HG02759 (cell line): ENCODE results near the gene ANKRD2.
A peak's percentile ranks its signal among the peaks of the same experiment; 100 is the strongest.
"Not testable (repeated sequence)": the region's sequence is repeated elsewhere in the genome, so short reads cannot be mapped to it uniquely, and the experiment has no call there.

Experiments used
- ATAC-seq: cut with Tn5 transposase; IDR thresholded peaks from one replicate; pipeline ENCODE4 v1.9.1; 2021; ENCODE audit warnings: mild to moderate bottlenecking, moderate library complexity; ENCODE audit not compliant: unreplicated experiment

ANKRD2 gene

DNA sequence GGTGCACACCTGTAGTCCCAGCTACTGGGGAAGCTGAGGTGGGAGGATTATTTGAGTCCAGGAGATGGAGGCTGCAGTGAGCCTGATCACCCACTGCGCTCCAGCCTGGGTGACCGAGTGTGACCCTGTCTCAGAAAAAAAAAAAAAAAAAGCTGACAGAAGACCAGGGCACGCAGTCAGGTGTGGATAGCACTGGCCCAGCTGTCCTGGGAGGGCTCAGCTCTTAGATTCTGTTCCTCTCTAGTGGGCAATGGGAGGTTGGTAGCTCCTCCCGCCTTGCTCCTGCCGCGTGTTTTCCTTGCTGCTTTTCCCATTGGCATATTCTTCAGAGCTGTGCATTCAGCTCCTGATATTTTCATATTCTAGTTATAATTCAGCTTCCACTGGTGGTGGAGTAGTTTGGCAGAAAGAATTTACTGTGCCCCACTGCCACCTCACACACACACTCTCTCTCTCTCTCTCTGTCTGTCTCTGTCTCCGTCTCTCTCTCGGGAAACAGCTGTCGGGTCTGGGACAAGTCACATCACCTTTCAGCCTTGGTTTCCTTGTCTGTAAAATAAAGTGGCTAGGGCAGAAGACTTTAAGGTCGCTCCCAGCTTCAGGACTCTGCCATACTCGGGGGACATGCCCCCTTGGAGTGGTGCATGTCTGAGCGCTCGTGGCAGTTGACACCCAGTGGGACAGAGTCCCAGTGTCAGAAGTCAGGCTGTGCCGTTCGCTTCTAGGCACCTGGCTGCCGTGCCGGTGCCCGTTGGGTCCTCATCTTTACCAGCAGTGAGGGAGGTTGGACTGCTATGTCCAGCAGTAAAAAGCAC, 25.9 kb upstream of the ANKRD2 start:
- no peak for ATAC-seq

DNA sequence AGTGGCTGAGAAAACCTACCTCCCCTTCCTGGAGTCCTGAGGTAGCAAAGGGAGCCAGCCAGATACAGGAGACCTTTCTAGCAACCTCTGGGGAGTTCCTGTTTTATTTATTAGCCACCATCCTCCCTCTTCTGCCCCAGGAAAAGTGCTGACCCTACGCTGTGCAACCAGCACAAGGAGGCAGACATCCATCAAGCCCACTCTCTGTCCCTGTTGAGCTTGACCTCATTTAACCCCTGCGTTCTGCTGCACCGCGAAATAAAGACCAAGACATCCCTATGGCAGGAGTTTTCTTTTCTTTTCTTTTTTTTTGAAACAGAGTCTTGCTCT, 25.3 kb upstream of the ANKRD2 start:
- no peak for ATAC-seq

DNA sequence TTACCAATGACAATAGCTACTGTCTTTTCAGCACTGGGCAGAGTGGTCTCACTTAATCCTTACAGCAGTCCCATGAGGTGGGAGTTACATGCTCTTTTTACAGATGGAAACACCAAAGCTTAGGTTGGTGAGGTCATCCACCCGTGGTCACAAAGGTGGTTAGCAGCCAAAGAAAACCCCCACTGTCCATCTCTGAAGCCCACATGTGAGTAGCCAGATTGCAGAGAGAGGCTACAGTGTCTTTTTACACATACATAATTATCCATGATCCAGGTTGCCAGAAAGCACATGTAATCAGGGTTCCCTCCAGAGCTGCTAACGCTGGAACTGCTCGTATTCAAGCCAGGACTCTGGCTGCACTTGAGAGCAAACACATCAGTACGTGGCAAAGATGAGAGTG, 24.6 kb upstream of the ANKRD2 start:
- no peak for ATAC-seq

DNA sequence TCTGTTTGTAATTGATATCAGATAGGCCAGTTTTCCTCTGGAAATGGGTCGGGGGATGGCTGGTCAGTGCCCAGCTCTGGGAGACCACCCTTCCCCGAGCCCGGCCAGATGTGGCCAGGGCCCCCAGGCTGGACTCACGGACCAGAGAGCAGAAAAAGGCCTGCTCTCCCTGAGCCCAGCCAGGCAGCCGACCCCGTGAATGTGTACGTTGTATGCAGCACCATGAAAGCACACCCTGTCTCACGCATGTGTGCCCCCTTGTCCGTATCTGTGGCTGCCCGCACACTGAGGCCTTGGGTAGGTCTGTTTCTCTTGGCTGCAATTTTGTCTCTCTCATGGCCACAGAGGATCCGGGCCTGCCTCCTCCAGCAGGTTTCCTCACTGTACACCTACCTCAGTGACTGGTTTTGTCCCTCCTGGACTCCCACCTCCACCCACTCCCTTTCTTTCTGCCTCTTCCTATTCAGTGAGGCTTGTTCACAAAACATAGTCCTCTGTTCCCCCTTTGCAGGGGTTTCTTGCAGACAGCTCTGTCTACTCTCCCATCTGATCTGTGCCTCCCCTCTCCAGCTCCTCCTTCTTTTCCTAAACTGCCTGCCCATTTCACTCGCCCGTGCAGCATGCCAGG, 23.6 kb upstream of the ANKRD2 start:
- no peak for ATAC-seq

DNA sequence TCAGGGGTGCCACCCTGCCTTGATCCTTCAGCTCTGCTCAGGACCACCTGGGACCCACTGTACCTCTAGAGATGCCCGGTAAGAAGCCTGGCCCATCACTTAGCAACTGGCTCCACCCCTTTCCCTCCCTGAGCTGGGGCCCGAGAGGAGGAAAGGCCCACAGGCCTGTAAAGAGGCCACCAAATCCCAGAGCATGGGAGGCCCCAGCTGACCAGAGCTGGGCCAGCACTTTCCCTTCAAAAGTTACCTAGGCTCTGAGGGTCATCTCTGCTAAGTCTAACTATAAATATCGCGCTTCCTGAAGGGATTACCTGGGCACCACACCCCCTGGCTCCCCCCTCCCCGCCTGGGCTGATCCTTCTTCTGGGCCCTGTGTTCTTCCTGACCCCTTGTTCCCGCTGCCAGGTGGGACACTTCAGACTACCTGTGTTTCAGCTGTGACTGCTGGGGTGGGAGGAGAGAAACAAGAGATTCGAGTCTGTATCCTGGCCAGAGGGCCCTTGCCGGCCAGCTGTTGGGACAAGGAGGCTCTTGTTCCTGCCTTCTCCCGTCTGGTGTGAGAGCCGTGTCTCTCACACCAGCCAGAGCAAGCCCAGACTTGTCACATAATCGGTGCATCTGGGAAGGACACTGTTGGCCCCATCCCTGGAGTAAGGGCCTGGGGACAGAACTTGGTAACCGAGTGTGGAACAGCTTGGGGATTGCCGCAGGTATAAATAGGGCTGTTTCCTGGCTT, 22.8 kb upstream of the ANKRD2 start:
- no peak for ATAC-seq

DNA sequence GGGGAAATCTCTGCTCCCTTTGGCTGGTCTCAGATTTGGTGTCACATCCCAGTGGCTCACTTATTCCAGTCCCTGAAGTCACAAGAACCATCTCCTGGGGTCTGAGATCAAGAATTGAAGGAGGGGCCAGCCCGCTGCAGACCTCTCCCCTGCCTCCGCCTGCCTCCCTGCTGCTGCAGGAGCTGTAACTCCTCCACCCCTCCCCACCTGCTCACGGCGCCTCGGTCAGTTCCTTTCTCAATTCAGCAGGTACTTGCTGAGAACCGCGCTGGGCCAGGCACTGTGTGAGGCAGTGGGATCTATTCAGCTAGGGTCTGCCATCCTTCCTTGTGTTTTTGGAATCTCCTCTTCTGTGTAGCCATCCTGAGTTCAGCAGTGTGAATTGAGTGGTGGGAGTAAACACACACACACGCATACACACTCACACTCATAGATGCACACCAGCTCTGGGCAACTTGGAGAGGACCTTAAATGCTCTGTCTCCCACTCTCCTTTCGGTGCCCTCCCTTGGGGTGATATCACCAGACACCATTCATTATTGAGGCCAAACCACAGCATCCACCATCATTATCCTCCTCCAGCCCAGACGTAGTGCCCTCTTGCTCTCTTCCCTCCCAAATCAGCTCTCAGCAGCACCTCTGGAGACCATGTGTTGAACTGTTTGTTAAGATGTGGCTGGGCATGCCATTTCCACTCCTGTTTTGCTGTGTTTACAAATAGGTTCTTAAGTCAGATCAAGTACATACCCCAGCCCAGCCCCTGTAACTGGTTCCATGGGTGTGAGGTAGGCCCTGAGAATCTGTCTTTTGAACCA, 22.0 kb upstream of the ANKRD2 start:
- ATAC-seq = no peak

DNA sequence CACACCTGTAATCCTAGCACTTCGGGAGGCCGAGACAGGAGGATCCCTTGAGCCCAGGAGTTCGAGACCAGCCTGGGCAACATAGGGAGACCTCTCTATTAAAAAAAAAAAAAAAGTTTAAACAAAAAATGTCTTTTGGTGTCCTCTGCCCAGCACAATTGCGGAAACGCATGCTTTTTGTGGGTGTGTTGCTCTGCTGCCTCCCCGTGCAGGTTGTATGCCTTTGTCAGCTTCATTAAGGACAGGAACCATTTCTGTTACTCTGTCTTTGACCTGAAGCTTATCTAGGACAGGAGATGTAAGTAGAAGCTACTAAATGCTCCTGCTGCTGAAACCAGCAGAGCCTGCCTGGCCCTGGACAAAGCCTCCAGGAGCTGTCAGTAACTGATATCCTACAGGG, 21.3 kb upstream of the ANKRD2 start:
- ATAC-seq = no peak

DNA sequence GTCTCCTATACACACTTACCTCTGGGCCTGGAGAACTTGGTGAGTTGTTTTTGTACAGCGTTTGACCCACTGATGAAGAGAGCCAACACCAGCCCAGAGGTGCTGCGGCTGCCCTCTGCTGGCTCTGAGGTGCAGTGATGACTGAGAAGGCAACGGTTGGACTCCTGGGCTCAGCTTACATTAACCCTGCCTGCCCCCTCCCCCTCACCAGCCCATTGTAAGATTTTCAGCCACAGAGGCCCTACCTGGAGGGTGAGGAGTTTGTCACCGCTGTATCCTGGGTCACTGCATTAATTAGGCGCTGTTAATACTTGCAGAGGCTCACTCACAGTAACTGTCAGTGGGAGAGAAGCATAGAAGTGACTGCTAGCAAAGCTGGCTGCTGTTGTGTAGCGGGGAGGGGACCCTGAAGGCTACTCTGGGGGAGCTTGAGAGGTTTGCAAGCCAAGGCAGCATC, 19.0 kb upstream of the ANKRD2 start:
- peak; percentile 85 for ATAC-seq

DNA sequence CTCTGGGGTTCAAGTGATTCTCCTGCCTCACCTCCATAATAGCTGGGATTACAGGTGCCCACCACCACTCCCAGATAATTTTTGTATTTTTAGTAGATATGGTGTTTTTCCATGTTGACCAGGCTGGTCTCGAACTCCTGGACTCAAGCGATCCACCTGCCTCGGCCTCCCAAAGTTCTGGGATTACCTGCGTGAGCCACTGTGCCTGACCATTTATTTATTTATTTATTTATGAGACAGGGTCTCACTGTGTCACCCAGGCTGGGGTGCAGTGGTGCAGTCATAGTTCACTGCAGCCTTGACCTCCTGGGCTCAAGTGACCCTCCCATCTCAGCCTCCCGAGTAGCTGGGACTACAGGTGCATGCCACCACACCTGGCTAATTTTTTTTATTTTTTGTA, 18.2 kb upstream of the ANKRD2 start:
- ATAC-seq = not testable (repeated sequence)

DNA sequence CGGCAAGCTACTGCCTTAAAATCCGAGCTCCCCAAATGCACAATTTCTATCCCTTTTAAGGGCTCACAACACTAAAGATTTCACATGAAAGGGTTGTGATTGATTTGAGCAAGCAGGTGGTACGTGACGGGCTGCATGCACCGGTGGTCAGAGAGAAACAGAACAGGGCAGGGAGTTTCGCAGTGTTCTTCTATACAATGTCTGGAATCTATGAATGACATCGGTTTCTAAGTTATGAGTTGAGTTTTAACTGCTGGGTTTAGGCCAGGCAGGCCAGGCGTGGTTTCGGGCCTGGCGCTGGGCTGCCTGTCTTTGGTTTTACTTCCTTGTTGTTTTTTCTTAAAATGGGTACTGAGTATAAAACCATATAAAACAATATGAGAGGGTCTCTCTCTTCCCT, 17.0 kb upstream of the ANKRD2 start:
- ATAC-seq = not testable (repeated sequence)

DNA sequence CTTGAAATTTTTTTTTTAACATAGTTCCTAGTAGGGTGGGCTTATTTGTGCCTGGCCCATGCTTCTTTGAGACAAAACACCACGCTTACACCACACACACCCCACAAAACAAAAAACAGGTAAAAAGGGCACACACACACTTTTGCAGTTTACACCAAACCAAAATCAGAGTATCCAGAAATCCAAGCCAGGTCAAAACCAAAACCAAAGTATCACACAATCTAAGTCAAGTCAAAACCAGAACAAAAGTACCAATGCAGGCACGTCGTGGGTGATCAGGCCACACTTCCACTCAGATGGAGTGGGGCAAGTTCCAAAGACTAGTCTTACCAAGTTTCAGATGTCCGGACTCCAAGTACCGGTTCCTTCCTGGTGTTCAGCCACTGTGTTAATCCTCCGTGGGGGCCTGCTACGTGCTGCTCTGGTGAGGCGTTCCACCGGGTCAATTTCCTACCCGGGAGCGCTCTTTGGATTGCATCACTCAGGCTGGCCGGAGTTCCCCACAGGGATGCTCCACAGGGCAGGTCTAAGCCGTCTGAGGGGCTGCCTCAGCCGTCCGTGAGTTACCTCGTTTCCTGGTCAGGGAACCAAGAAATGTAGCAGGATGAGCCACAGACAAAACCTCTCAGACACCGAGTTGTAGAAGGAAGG, 11.7 kb upstream of the ANKRD2 start:
- ATAC-seq = not testable (repeated sequence)

DNA sequence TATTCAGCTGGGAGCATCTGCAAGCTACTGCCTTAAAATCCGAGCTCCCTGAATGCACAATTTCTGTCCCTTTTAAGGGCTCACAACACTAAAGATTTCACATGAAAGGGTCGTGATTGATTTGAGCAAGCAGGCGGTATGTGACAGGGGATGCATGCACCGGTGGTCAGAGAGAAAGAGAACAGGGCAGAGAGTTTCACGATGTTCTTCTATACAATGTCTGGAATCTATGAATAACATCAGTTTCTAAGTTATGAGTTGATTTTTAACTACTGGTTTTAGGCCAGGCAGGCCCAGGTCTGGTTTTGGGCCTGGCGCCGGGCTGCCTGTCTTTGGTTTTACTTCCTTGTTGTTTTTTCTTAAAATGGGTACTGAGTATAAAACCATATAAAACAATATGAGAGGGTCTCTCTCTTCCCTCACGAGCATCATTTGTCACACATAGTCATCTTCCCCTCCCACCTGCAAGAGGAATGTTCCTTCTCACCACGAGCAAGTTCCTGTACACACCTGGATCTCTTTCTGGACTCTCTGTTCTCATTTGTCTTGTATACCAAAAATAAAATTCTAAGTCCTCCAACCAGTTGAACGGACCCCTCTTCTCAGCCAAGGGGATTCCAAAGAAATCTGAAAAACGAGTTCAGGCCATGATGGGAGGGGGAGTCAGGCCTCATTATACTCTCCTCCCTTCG, 11.0 kb upstream of the ANKRD2 start:
- ATAC-seq = not testable (repeated sequence)

DNA sequence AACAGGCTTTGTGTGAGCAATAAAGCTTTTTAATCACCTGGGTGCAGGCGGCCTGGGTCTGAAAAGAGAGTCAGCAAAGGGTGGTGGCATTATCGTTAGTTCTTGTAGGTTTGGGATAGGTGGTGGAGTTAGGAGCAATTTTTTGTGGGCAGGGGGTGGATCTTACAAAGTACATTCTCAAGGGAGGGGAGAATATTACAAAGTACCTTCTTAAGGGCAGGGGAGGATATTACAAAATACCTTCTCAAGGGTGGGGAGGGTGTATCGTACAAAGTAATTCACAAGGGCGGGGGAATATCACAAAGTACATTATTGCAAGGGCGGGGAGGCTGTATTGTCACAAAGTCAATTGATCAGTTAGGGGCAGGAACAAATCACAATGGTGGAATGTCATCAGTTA, 10.2 kb upstream of the ANKRD2 start:
- not testable (repeated sequence) for ATAC-seq

DNA sequence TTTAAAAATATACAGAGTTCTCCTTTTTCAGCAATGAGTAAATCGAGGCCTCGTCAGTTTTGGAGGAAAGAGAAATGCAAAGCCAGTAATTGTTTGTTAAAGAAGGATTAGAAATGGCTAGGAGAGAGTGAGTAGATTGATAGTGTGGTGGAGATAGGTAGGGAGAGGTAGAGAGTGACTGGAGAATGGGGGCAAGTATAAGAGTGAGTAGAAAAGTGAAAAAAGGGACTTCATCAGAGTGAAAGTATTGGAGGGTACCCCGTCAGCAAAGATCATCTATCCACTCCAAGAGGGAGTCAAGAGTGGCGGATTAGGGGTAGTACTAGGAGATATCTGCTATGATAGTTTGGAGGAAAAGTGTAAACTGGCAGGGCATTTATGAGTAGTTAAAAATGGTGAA, 9.2 kb upstream of the ANKRD2 start:
- no peak for ATAC-seq

DNA sequence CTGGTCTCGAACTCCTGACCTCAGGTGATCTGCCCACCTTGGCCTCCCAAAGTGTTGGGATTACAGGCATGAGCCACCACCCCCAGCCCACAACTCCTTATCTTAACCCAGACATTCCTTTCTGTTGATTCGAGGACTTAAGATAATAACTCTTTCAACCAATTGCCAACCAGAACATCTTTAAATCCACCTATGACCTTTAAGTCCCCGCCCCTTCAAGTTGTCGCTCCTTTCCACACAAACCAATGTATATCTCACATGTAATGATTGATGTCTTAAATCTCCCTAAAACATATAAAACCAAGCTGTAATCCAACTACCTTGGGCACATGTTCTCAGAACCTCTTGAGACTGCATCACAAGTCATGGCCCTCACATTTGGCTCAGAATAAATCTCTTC, 7.8 kb upstream of the ANKRD2 start:
- ATAC-seq = no peak

DNA sequence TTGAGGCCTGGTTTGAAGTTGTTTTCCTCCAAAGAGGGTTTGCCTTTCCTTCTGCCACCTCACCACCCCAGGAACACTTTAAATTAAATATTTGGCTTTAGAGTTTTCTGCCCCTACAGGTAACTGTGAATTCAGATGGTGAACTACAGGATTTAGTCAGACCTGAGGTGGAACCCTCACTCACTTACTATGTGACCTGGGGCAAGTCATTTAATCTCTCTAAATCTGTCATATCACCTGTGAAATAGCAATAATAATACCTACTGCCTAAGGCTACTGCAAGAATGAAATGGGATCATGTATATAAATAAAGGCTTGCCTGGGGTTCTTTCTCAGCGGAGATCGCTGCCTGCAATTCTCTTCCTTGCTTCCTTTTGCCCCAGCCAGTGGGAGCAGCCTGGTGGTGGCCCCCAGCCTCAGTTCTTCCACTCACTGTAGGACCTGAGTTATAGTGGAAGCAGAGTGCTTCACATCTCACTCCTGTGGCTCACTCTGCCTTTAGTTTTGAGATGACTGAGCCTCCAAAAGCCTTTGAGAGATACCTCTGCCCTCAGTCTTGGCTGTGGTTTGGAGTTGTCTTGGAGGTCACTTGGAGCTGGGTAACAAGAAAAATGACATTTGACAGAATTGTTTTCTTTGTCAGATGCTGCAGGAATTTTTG, 6.1 kb upstream of the ANKRD2 start:
- no peak for ATAC-seq

DNA sequence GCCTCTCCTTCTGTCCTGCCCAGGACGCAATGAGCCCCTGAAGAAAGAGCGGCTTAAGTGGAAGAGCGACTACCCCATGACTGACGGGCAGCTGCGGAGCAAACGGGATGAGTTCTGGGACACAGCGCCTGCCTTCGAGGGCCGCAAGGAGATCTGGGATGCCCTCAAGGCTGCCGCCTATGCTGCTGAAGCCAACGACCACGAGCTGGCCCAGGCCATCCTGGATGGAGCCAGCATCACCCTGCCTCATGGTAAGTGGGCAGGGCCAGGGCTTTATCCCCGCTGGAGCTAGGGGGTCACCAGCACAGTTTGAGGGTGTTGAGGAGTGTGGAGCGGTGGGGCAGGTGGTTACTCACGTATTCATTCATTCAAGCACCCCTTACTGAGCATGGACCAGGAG, 4.7 kb upstream of the ANKRD2 start:
- no peak for ATAC-seq

DNA sequence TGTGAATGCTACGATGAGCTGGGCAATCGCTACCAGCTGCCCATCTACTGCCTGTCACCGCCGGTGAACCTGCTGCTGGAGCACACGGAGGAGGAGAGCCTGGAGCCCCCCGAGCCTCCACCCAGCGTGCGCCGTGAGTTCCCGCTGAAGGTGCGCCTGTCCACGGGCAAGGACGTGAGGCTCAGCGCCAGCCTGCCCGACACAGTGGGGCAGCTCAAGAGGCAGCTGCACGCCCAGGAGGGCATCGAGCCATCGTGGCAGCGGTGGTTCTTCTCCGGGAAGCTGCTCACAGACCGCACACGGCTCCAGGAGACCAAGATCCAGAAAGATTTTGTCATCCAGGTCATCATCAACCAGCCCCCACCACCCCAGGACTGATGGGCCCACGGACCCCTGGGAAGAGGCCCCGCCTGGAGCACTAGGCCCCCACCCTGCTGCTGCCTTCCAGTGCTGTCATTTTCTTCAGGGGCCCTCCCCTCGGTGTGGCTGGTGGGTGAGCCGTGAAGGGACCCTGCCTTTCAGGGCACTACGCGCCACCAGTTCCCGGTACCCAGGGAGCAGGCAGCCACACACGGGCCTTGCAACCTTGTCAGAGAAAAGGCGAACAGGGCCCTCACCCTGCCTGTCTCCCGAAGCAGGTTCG, 2.3 kb upstream of the ANKRD2 start:
- no peak for ATAC-seq
